Measurements from ENCODE around the gene SOX2. TPM values are rescaled to one million over a fixed set of nuclear protein-coding genes. Genes with fewer than 3 reads are reported as not detected.
A peak's percentile ranks its signal among the peaks of the same experiment; 100 is the strongest.

Gene SOX2
- total RNA-seq, 1 experiment from 2014 or later = 307 TPM

DNA sequence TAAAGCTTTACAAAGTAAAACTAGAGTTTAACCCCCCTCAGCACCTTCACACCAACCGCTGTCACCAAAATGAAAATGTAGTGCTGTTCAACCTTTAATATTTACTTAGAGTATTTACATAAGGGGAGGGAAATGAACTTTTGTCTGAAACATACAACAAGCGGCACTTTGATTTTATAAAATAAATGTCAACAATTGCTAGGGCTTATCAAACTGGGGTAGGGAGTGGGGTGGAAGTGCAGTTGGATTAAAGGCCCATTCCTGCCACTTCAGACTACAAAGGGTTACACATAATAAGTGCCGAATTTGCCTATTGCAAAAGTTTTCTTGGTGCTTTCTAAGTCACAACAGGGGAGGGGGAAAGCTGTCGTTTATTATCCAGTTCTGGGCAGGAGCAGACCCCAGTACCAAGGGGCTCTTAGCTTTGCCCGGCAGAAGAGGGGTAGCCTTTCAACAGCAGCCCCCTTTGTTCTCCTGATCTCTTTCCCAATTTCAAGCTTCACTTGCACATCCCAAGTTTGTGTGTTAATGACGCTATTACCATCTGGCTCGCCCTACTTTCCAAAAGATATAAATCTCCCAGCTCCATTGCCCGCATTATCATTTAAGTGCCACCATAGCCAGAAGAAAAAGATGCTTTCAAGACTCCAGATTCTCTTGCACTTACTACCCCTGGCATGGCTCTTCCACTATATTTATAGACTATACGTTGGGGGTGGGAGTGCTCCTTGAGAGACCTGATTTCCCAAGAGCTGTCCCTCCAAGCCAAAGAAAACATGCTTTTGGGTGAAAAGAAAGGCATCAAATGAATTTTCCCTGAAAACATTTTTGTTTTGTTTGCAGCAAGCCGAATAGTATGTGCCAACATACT is 17.0 kb downstream of the SOX2 start:
- Histone ChIP-seq H3K14ac (ENCODE audit: insufficient read depth, low read length) (no peak overlapping the region), H2BK15ac (ENCODE audit: low read depth, low read length) (no peak overlapping the region), H4K5ac (ENCODE audit: insufficient read length, low read depth, low read length) (no peak overlapping the region), H4K20me1 (ENCODE audit: control insufficient read depth, insufficient read depth, insufficient read length) (no peaks in the 10 kb centered on the region), H3K4me2 (ENCODE audit: insufficient read depth, insufficient read length, low read length) (peak overlapping the region; percentile 97), H4K8ac (replicated peaks; ENCODE audit: insufficient read length, low read depth, low read length) (no peak overlapping the region), H2BK120ac (ENCODE audit: low read depth, low read length, poor library complexity, severe bottlenecking) (no peak overlapping the region), H2AFZ (ENCODE audit: low read length) (no peak overlapping the region), H3K4me1 (ENCODE audit: insufficient read depth, low read length) (peaks cover 23% of the 10 kb centered on the region), H4K91ac (ENCODE audit: insufficient read length, low read depth, low read length) (no peak overlapping the region), H3K9ac (ENCODE audit: extremely low read depth, insufficient read length, low read length) (no peak overlapping the region), H3T11ph (ENCODE audit: low read length) (no peak overlapping the region), H3K56ac (ENCODE audit: insufficient read length, low read depth, low read length) (no peak overlapping the region), H3K27me3 (ENCODE audit: insufficient read depth, low read length) (peaks cover 9% of the 10 kb centered on the region; the same call in 1 of the 2 replicates), H3K23me2 (ENCODE audit: insufficient read length, low read depth, low read length, poor library complexity, severe bottlenecking) (peaks cover 32% of the 10 kb centered on the region), H2BK5ac (ENCODE audit: insufficient read length, low read length) (no peak overlapping the region), H3K23ac (ENCODE audit: insufficient read length, low read depth, low read length) (no peak overlapping the region), H3K4ac (ENCODE audit: low read depth, low read length) (no peak overlapping the region), H3K9me3 (ENCODE audit: control insufficient read depth, low read depth, low read length) (no peaks in the 10 kb centered on the region), H3K18ac (ENCODE audit: insufficient read length, low read depth, low read length) (no peak overlapping the region), H2BK12ac (ENCODE audit: insufficient read length, low read depth, low read length) (no peak overlapping the region), H2AK5ac (ENCODE audit: insufficient read length, low read length) (no peak overlapping the region), H3K79me2 (ENCODE audit: insufficient read depth, low read length) (no peaks in the 10 kb centered on the region), H3K79me1 (ENCODE audit: insufficient read depth, low read depth, low read length, poor library complexity, severe bottlenecking) (no peaks in the 10 kb centered on the region), H2BK20ac (ENCODE audit: low read depth, low read length, poor library complexity, severe bottlenecking) (no peak overlapping the region), H3K27ac (ENCODE audit: insufficient read length, low read depth, low read length) (no peak overlapping the region)
- TF ChIP-seq CTCF (conservative IDR thresholded peaks at IDR 0.05) = no peak
- Mint-ChIP-seq H3K4me1 (peaks cover 65 to 74% of the 10 kb centered on the region in 2 experiments), H3K27me3 (ENCODE audit: low read depth) (peaks cover 8% of the 10 kb centered on the region), H3K27ac (no peak overlapping the region; a peak in 1 of 7 replicates), H3K4me3 (peak overlapping the region; percentile 26 to 71; a peak in 4 of 5 replicates), H3K36me3 (ENCODE audit: insufficient read depth in 1 of 3, low read depth in 3 of 3) (peaks cover 0 to 8% (median 7%) of the 10 kb centered on the region in 3 experiments; a peak in 4 of 7 replicates), H3K9me3 (no peaks in the 10 kb centered on the region; a peak in 1 of 5 replicates)
- DNase-seq = no peak
- WGBS (ENCODE audit: extremely low coverage, insufficient read length, low lambda C conversion rate) = no CpG with 5 or more reads among the region's 10 CpGs

All from H9 (cell line).